OCI-LY1 (cell line): ENCODE measurements around the gene SLC39A9.

Experiments used
- CTCF ChIP-seq: fragments of 200-600 bp; sonication (generic), shearing (Covaris generic); IDR thresholded peaks from 2 replicates; pipeline ENCODE4 v1.5.1; 2017; ENCODE audit warnings: mild to moderate bottlenecking, antibody characterized with exemption, low read length, moderate library complexity, mixed read lengths
- EZH2 ChIP-seq: fragments of 200-600 bp; sonication (generic), shearing (Covaris generic); IDR thresholded peaks from 2 replicates; pipeline ENCODE4 v1.8.0; 2017; ENCODE audit warnings: borderline replicate concordance, mixed run types, mild to moderate bottlenecking, antibody characterized with exemption, low read length, moderate library complexity, mixed read lengths

- TF ChIP-seq CTCF, result no peak
- TF ChIP-seq EZH2, result no peak
These were observed 6.0 kb downstream of the SLC39A9 start for GRCh38 chr14:69404478-69404877.
